Ishikawa (cell line): Measurements from ENCODE around the gene CDH10.

Source experiments
- CEBPB ChIP-seq: IDR thresholded peaks from 2 replicates; pipeline ENCODE4 v1.6.1; 2012
- CREB1 ChIP-seq: IDR thresholded peaks from 2 replicates; pipeline ENCODE4 v1.6.1; 2012; ENCODE audit warnings: low read depth
- EGR1 ChIP-seq: IDR thresholded peaks from 2 replicates; pipeline ENCODE4 v1.6.1; 2012
- EP300 ChIP-seq: IDR thresholded peaks from 2 replicates; pipeline ENCODE4 v1.6.1; 2012; ENCODE audit warnings: borderline replicate concordance
- FOXM1 ChIP-seq: IDR thresholded peaks from 2 replicates; pipeline ENCODE4 v1.6.1; 2012; ENCODE audit warnings: low read depth, borderline replicate concordance
- MAX ChIP-seq: IDR thresholded peaks from 2 replicates; pipeline ENCODE4 v1.6.1; 2012
- NFIC ChIP-seq: IDR thresholded peaks from 2 replicates; pipeline ENCODE4 v1.6.1; 2012
- RAD21 ChIP-seq: IDR thresholded peaks from 2 replicates; pipeline ENCODE4 v1.6.1; 2012; ENCODE audit warnings: low read depth
- REST ChIP-seq: IDR thresholded peaks from 2 replicates; pipeline ENCODE4 v1.6.1; 2012; ENCODE audit warnings: low read depth, mild to moderate bottlenecking
- TAF1 ChIP-seq: IDR thresholded peaks from 2 replicates; pipeline ENCODE4 v1.6.1; 2012; ENCODE audit warnings: low read depth, mild to moderate bottlenecking
- TCF12 ChIP-seq: IDR thresholded peaks from 2 replicates; pipeline ENCODE4 v1.6.1; 2012; ENCODE audit warnings: low read depth
- TEAD4 ChIP-seq: IDR thresholded peaks from 2 replicates; pipeline ENCODE4 v1.6.1; 2012
- USF1 ChIP-seq: IDR thresholded peaks from 2 replicates; pipeline ENCODE4 v1.6.1; 2012
- YY1 ChIP-seq: IDR thresholded peaks from 2 replicates; pipeline ENCODE4 v1.6.1; 2012; ENCODE audit warnings: low read depth
- ZBTB7A ChIP-seq: IDR thresholded peaks from 2 replicates; pipeline ENCODE4 v1.6.1; 2012; ENCODE audit warnings: low read depth

The CDH10 gene

GRCh38 chr5:24539613-24540012 is 105.2 kb downstream of the CDH10 start:
- TF ChIP-seq MAX (no peak), NFIC (no peak), ZBTB7A (no peak), REST (no peak), TAF1 (no peak), TCF12 (no peak), YY1 (no peak), EGR1 (no peak), CREB1 (no peak), USF1 (no peak), RAD21 (no peak), EP300 (no peak)

GRCh38 chr5:24538346-24538745 is 106.4 kb downstream of the CDH10 start:
- TF ChIP-seq ZBTB7A (no peak), TCF12 (no peak), RAD21 (no peak), EGR1 (no peak), CEBPB (no peak), TAF1 (no peak), YY1 (no peak), EP300 (no peak)

- no peak for TF ChIP-seq EGR1
- TF ChIP-seq YY1: no peak
- no peak for TF ChIP-seq TCF12
- TF ChIP-seq ZBTB7A: no peak
- TF ChIP-seq CEBPB: no peak
- TF ChIP-seq USF1: no peak
- no peak for TF ChIP-seq NFIC
- no peak; the same call in 1 of the 2 replicates for TF ChIP-seq RAD21
- TF ChIP-seq CREB1: no peak
- TF ChIP-seq REST: no peak
- no peak for TF ChIP-seq TAF1
- TF ChIP-seq EP300: no peak
- TF ChIP-seq MAX: no peak
- no peak for TF ChIP-seq TEAD4
- TF ChIP-seq FOXM1: no peak
Measured at GRCh38 chr5:24535646-24536045, 109.1 kb downstream of the CDH10 start.

- TF ChIP-seq YY1 (no peak), TCF12 (no peak), CREB1 (no peak), USF1 (no peak), TEAD4 (no peak), EP300 (no peak), MAX (no peak), TAF1 (no peak), EGR1 (no peak)
Measured at GRCh38 chr5:24530906-24531305, 113.9 kb downstream of the CDH10 start.

GRCh38 chr5:24525414-24525813 is 119.4 kb downstream of the CDH10 start:
- no peak for TF ChIP-seq YY1
- TF ChIP-seq USF1: no peak
